ENCODE data around the gene SLC35F4.

SLC35F4 gene

DNA sequence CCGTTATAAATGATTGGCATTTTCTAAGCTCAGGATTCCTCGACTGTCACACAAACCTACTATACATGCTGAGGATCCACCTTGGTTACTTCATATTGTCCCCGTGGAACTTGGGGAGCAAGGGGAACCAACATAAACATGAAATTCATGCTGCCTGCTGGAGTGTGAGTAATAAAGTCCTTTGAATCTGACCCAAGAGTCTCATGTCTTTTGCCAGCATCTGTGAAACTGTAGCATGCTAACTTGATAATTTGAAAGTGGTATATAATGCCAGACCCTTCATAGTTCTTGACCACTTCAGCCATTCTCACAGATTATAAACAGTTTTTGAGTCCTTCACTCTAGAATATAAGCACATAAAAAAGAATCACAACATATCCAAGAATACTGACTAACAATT lies 17.1 kb downstream of the SLC35F4 start:
- H3K4me3 ChIP-seq (ENCODE audit: low read depth, low read length): no peak overlapping the region
- H3K4me1 ChIP-seq (ENCODE audit: control insufficient read depth, insufficient read depth, low read length): no peaks in the 10 kb centered on the region
- no peaks in the 10 kb centered on the region for H3K36me3 ChIP-seq (ENCODE audit: control insufficient read depth, insufficient read depth, low read length)
- no peaks in the 10 kb centered on the region for H3K27me3 ChIP-seq (ENCODE audit: control insufficient read depth, insufficient read depth, low read length)
- H3K9me3 ChIP-seq (ENCODE audit: control insufficient read depth, insufficient read depth, low read depth, low read length): no peaks in the 10 kb centered on the region
- no peak overlapping the region for H3K9ac ChIP-seq (ENCODE audit: low read length)
- no peak overlapping the region for H3K27ac ChIP-seq (ENCODE audit: low read depth, low read length)

DNA sequence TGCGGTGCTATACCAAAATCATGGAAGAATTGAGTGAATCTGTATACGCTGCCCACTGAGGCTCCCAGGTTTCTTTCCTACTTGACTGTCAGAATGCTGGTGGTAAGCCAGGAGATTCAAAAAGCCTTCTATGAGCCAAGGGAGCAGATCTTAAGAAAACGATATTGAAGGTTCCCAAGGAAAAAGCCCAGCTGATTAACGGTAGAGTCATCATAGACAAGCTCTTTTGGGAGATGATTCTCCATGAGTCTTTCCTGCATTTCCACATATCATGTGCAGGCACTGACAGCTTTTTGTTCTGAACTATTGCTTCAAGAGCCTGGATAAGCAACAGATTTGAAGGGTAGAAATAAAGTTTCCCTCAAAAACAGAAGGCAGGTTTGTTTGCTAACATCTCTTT lies 17.5 kb downstream of the SLC35F4 start:
- Histone ChIP-seq H3K27ac (ENCODE audit: low read depth, low read length) (no peak overlapping the region), H3K4me3 (ENCODE audit: low read depth, low read length) (no peak overlapping the region), H3K4me1 (ENCODE audit: control insufficient read depth, insufficient read depth, low read length) (no peaks in the 10 kb centered on the region), H3K9me3 (ENCODE audit: control insufficient read depth, insufficient read depth, low read depth, low read length) (no peaks in the 10 kb centered on the region), H3K36me3 (ENCODE audit: control insufficient read depth, insufficient read depth, low read length) (no peaks in the 10 kb centered on the region), H3K9ac (ENCODE audit: low read length) (no peak overlapping the region), H3K27me3 (ENCODE audit: control insufficient read depth, insufficient read depth, low read length) (no peaks in the 10 kb centered on the region)

DNA sequence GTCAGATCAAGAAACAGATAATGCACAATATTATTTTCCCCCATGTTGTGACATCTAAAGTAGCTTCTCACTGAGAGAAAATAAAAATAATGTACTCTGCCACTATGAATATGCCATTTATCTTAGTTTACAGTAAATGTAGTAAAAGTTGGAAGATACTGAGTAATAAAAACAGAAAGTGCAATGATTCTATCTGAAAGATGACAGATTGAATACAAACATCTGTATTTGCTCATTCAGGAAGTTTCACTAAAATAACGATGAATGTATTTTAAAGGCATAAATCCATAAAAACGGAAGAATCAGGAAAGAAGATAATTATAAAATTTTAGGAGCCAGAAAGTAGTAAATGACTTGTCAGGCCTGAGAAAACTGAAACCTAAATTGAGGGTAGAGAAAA lies 18.2 kb downstream of the SLC35F4 start:
- no peaks in the 10 kb centered on the region for H3K36me3 ChIP-seq (ENCODE audit: control insufficient read depth, insufficient read depth, low read length)
- H3K27me3 ChIP-seq (ENCODE audit: control insufficient read depth, insufficient read depth, low read length): no peaks in the 10 kb centered on the region
- H3K9me3 ChIP-seq (ENCODE audit: control insufficient read depth, insufficient read depth, low read depth, low read length): no peaks in the 10 kb centered on the region
- H3K4me3 ChIP-seq (ENCODE audit: low read depth, low read length): no peak overlapping the region
- no peak overlapping the region for H3K27ac ChIP-seq (ENCODE audit: low read depth, low read length)
- no peaks in the 10 kb centered on the region for H3K4me1 ChIP-seq (ENCODE audit: control insufficient read depth, insufficient read depth, low read length)
- no peak overlapping the region for H3K9ac ChIP-seq (ENCODE audit: low read length)

DNA sequence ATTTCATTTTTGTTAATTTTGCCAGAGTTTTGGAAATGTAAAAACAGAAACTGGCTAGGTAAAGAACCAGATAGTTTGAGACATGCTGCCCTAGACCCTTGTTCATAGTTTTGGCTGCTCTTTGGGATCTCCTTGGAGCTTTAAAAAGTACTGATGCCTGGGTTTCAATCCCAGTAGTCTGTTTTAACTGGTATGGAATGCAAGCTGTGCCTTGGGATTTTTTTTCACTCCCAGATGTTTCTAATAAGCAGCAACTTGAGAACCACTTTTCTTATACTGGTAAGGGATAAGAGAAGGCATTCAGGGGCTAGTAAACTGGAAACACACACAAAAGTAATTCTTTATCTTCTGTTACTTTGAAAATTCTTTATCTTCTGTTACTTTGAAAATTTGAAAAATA lies 18.8 kb downstream of the SLC35F4 start:
- Histone ChIP-seq H3K36me3 (ENCODE audit: control insufficient read depth, insufficient read depth, low read length) (no peaks in the 10 kb centered on the region), H3K27me3 (ENCODE audit: control insufficient read depth, insufficient read depth, low read length) (no peaks in the 10 kb centered on the region), H3K9me3 (ENCODE audit: control insufficient read depth, insufficient read depth, low read depth, low read length) (no peaks in the 10 kb centered on the region), H3K27ac (ENCODE audit: low read depth, low read length) (no peak overlapping the region), H3K4me3 (ENCODE audit: low read depth, low read length) (no peak overlapping the region), H3K4me1 (ENCODE audit: control insufficient read depth, insufficient read depth, low read length) (no peaks in the 10 kb centered on the region), H3K9ac (ENCODE audit: low read length) (no peak overlapping the region)

DNA sequence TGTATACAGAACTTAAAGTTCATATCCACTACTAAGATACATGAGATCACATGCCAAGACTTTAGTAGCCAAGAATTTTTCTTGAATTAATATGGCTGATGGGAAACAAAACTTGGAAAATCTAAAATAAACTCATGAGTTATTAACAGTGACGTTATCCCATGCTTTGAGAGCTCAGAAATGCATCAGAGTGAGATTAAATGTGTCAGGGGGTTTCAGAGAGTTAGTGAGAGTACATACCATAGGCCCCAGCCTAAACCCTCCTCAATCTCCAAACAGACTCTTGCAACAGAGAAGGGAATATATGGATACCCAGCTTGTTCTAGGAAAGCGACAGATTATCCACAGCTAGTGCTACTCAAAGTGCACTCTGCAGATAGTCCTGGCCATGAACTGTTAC lies 19.3 kb downstream of the SLC35F4 start:
- Histone ChIP-seq H3K9ac (ENCODE audit: low read length) (no peak overlapping the region), H3K36me3 (ENCODE audit: control insufficient read depth, insufficient read depth, low read length) (no peaks in the 10 kb centered on the region), H3K4me3 (ENCODE audit: low read depth, low read length) (no peak overlapping the region), H3K4me1 (ENCODE audit: control insufficient read depth, insufficient read depth, low read length) (no peaks in the 10 kb centered on the region), H3K27ac (ENCODE audit: low read depth, low read length) (no peak overlapping the region), H3K9me3 (ENCODE audit: control insufficient read depth, insufficient read depth, low read depth, low read length) (no peaks in the 10 kb centered on the region), H3K27me3 (ENCODE audit: control insufficient read depth, insufficient read depth, low read length) (no peaks in the 10 kb centered on the region)

DNA sequence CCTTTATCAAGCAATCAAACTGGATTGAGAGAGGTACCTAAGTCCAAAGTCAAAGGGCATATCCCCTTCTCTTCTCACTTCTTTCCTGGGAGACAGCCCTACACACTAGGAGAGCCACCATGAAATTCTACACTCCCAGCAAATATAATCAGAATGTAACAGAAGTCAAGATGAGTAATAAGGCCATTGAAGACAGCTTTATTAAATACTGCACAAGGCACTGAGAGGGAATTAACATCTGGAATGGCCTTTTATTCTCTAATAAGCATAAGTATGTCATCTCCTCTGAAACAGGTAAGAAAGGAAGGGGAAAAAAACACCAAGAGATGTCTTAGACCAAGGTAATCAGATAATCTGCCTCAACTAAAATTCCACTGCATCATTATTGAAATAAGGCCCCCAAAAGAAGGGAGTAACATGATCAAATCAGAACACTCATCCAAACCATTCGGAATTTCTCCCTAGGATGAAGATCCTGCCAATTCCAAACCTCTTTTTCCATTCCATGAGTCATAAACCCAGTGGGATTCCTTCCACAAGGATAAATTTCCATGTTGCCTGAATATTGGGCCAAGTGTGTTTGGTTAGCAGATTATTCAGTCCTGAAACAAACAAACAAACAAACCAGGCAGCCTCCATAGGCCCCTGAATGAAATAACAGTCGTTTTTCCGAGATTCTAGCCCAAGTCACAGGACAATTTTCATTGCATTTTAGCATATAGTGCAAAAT lies 19.9 kb downstream of the SLC35F4 start:
- Histone ChIP-seq H3K9me3 (ENCODE audit: control insufficient read depth, insufficient read depth, low read depth, low read length) (no peaks in the 10 kb centered on the region), H3K4me1 (ENCODE audit: control insufficient read depth, insufficient read depth, low read length) (no peaks in the 10 kb centered on the region), H3K27me3 (ENCODE audit: control insufficient read depth, insufficient read depth, low read length) (no peaks in the 10 kb centered on the region), H3K27ac (ENCODE audit: low read depth, low read length) (no peak overlapping the region), H3K9ac (ENCODE audit: low read length) (no peak overlapping the region), H3K4me3 (ENCODE audit: low read depth, low read length) (no peak overlapping the region), H3K36me3 (ENCODE audit: control insufficient read depth, insufficient read depth, low read length) (no peaks in the 10 kb centered on the region)

DNA sequence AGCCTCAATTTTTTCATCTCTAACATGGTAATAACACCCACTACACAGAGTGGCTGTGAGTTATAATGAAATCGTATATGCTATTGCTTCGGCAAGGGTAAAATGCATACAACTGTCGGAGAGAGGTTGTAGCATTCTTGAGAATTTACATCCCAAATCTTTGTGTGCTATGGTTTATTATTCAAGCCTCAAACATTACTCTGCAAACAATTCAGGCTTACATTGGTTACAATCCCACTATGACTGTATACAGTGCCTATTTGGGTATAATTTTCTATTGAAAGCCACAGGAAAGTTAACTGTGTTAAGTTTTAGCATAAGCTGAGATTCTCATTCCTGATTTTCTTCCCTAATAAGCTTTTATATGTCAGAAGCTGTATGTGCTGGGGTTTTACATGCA lies 20.6 kb downstream of the SLC35F4 start:
- no peaks in the 10 kb centered on the region for H3K4me1 ChIP-seq (ENCODE audit: control insufficient read depth, insufficient read depth, low read length)
- no peaks in the 10 kb centered on the region for H3K27me3 ChIP-seq (ENCODE audit: control insufficient read depth, insufficient read depth, low read length)
- no peak overlapping the region for H3K9ac ChIP-seq (ENCODE audit: low read length)
- no peak overlapping the region for H3K27ac ChIP-seq (ENCODE audit: low read depth, low read length)
- no peaks in the 10 kb centered on the region for H3K36me3 ChIP-seq (ENCODE audit: control insufficient read depth, insufficient read depth, low read length)
- no peaks in the 10 kb centered on the region for H3K9me3 ChIP-seq (ENCODE audit: control insufficient read depth, insufficient read depth, low read depth, low read length)
- no peak overlapping the region for H3K4me3 ChIP-seq (ENCODE audit: low read depth, low read length)

DNA sequence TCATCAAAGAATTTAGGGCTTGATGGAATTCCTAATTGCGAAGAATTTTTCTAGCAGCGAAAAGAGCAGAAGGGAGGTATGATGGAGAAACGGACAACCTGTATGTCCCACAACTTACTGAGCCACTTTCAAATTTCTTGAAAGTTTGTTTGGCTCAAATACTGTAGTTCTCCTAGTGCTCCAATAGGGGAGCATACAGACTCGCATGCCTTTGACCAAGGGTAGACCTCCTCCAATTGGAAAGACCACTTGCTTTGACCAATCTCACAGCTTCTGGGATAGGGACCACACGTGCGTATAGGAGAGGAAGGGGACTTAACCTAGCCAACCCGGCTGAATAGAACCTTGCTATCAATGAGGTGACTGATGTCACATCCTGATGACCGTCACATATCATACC lies 28.6 kb downstream of the SLC35F4 start:
- no peak overlapping the region for H3K4me3 ChIP-seq (ENCODE audit: low read depth, low read length)
- H3K9ac ChIP-seq (ENCODE audit: low read length): no peak overlapping the region
- no peaks in the 10 kb centered on the region for H3K9me3 ChIP-seq (ENCODE audit: control insufficient read depth, insufficient read depth, low read depth, low read length)
- no peaks in the 10 kb centered on the region for H3K27me3 ChIP-seq (ENCODE audit: control insufficient read depth, insufficient read depth, low read length)
- peaks cover 21% of the 10 kb centered on the region for H3K4me1 ChIP-seq (ENCODE audit: control insufficient read depth, insufficient read depth, low read length)
- no peaks in the 10 kb centered on the region for H3K36me3 ChIP-seq (ENCODE audit: control insufficient read depth, insufficient read depth, low read length)
- no peak overlapping the region for H3K27ac ChIP-seq (ENCODE audit: low read depth, low read length)

DNA sequence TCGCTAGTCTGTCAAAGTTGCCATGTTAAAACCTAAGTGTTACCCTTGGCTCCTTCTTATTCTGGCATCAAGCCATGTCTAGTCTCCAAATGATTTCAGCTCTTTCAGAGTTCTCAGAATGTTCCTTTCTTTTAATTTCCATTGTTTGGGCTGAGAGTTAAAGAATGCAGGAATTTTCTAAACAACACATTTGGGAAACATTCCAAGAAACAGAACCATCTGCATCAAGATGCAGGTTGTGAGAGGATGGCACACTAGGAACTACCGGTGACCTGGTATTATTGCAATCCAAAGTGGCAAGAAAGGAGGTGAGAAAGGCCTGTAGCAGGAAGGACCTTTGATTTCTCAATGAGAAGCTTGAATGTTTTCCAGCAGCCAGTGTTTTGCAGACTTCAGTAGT lies 30.1 kb downstream of the SLC35F4 start:
- Histone ChIP-seq H3K9ac (ENCODE audit: low read length) (no peak overlapping the region), H3K27me3 (ENCODE audit: control insufficient read depth, insufficient read depth, low read length) (no peaks in the 10 kb centered on the region), H3K4me1 (ENCODE audit: control insufficient read depth, insufficient read depth, low read length) (peaks cover 23% of the 10 kb centered on the region), H3K27ac (ENCODE audit: low read depth, low read length) (no peak overlapping the region), H3K4me3 (ENCODE audit: low read depth, low read length) (no peak overlapping the region), H3K36me3 (ENCODE audit: control insufficient read depth, insufficient read depth, low read length) (no peaks in the 10 kb centered on the region), H3K9me3 (ENCODE audit: control insufficient read depth, insufficient read depth, low read depth, low read length) (no peaks in the 10 kb centered on the region)

DNA sequence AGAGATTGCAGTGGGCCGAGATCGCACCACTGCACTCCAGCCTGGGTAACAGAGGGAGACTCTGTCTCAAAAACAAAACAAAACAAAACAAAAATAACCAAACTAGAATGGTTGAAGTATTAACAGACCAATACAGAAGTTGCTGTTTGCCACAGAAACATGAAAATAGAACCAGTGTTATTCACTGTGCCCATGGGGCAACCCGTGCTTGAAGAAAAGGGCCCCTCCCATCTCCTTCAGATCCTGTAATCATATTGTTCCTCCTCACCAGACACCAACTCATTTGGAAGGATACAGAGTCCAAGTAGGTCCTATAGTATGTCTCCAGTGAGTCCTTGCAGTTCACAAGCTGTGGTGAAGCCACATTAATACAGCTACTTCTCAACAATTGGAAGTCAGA lies 30.9 kb downstream of the SLC35F4 start:
- no peak overlapping the region for H3K4me3 ChIP-seq (ENCODE audit: low read depth, low read length)

DNA sequence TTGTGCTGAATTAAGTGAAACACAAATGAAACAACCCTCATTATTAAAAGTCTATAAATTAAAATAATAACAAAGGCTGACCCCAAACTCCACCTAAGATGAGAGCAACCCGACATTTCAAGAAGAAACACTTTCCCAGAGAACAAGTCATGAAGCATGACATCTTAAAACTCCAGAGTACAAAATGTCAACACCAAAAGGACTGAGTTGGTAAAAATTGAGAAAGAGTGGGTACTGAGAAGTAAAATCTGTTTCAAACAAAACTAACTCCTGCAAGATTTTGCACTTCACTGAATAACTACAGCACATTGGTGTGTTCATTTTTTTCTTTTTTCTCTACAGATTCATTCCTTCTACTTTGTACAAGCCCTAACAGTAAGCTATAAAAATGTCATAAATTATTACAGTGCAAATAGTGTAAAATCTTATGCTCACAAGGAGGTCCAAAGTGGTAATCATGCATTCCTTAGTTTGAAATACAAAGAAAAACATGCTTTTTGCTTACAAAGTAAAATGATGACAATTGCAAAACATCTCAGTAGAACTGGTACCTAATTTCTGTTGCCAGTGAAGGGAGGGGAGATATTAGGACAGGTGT lies 31.8 kb downstream of the SLC35F4 start:
- Histone ChIP-seq H3K9me3 (ENCODE audit: control insufficient read depth, insufficient read depth, low read depth, low read length) (no peaks in the 10 kb centered on the region), H3K27me3 (ENCODE audit: control insufficient read depth, insufficient read depth, low read length) (no peaks in the 10 kb centered on the region), H3K27ac (ENCODE audit: low read depth, low read length) (no peak overlapping the region), H3K4me1 (ENCODE audit: control insufficient read depth, insufficient read depth, low read length) (peaks cover 23% of the 10 kb centered on the region), H3K36me3 (ENCODE audit: control insufficient read depth, insufficient read depth, low read length) (no peaks in the 10 kb centered on the region), H3K9ac (ENCODE audit: low read length) (no peak overlapping the region), H3K4me3 (ENCODE audit: low read depth, low read length) (no peak overlapping the region)

More for the DNA sequence above, 30.9 kb downstream of the SLC35F4 start:
- H3K4me1 ChIP-seq (ENCODE audit: control insufficient read depth, insufficient read depth, low read length): peaks cover 23% of the 10 kb centered on the region
- H3K9me3 ChIP-seq (ENCODE audit: control insufficient read depth, insufficient read depth, low read depth, low read length): no peaks in the 10 kb centered on the region
- H3K27ac ChIP-seq (ENCODE audit: low read depth, low read length): no peak overlapping the region
- H3K36me3 ChIP-seq (ENCODE audit: control insufficient read depth, insufficient read depth, low read length): no peaks in the 10 kb centered on the region
- H3K27me3 ChIP-seq (ENCODE audit: control insufficient read depth, insufficient read depth, low read length): no peaks in the 10 kb centered on the region
- H3K9ac ChIP-seq (ENCODE audit: low read length): no peak overlapping the region

Measured in HUES6 (cell line).